Endodermal cell (in vitro differentiated cells): Measurements from ENCODE around the gene WBP1L. TPM values are rescaled to one million over a fixed set of nuclear protein-coding genes. Genes with fewer than 3 reads are reported as not detected.

Source experiments
- DNase-seq: peaks from one replicate; pipeline ENCODE4 v3.0.0-alpha.2; 2017
- H3K27ac ChIP-seq: 2 replicates; pipeline ENCODE4 v1.5.1; 2013; ENCODE audit warnings: mild to moderate bottlenecking, low read depth, low read length, moderate library complexity
- H3K27me3 ChIP-seq: 2 replicates; pipeline ENCODE4 v1.6.1; 2013; ENCODE audit warnings: mild to moderate bottlenecking, low read length, moderate library complexity; ENCODE audit not compliant: insufficient read depth, control insufficient read depth, poor library complexity, severe bottlenecking
- H3K36me3 ChIP-seq: 2 replicates; pipeline ENCODE4 v1.7.0; 2013; ENCODE audit warnings: mild to moderate bottlenecking, low read length, moderate library complexity; ENCODE audit not compliant: control insufficient read depth, insufficient read depth
- H3K4me1 ChIP-seq: one replicate; pipeline ENCODE4 v1.7.0; 2013; ENCODE audit warnings: low read length; ENCODE audit not compliant: control insufficient read depth, insufficient read depth
- H3K4me3 ChIP-seq: 2 replicates; pipeline ENCODE4 v1.5.1; 2013; ENCODE audit warnings: mild to moderate bottlenecking, low read length, moderate library complexity
- H3K9ac ChIP-seq: 2 replicates; pipeline ENCODE4 v1.6.1; 2013; ENCODE audit warnings: mild to moderate bottlenecking, low read length, moderate library complexity; ENCODE audit not compliant: poor library complexity, severe bottlenecking; ENCODE audit errors: extremely low read depth
- H3K9me3 ChIP-seq: 2 replicates; pipeline ENCODE4 v1.6.1; 2013; ENCODE audit warnings: mild to moderate bottlenecking, low read length, moderate library complexity; ENCODE audit not compliant: control insufficient read depth
- H3K27ac Mint-ChIP-seq: 2 replicates; pipeline ENCODE4 v1.8.0; 2020; ENCODE audit warnings: mixed read lengths
- H3K27me3 Mint-ChIP-seq: 2 replicates; pipeline ENCODE4 v1.8.0; 2021; ENCODE audit warnings: mild to moderate bottlenecking, mixed read lengths; ENCODE audit not compliant: insufficient read depth
- H3K36me3 Mint-ChIP-seq: 2 replicates; pipeline ENCODE4 v1.8.0; 2020; ENCODE audit warnings: low read depth, mixed read lengths
- H3K4me1 Mint-ChIP-seq: 2 replicates; pipeline ENCODE4 v1.8.0; 2020; ENCODE audit warnings: mixed read lengths
- H3K4me3 Mint-ChIP-seq: 2 replicates; pipeline ENCODE4 v1.8.0; 2020; ENCODE audit warnings: mild to moderate bottlenecking, moderate library complexity, mixed read lengths
- H3K9me3 Mint-ChIP-seq: 2 replicates; pipeline ENCODE4 v1.8.0; 2020; ENCODE audit warnings: mild to moderate bottlenecking, mixed read lengths
- CTCF ChIP-seq: fragments of 200-600 bp; sonication (generic); conservative IDR thresholded peaks from 2 replicates; pipeline ENCODE4 v1.5.0; 2021; ENCODE audit warnings: antibody characterized with exemption, mild to moderate bottlenecking
- WGBS, 2 experiments: methylation state at CpG; one replicate each; pipeline versions ENCODE4 v1.1.5 to v1.1.7; 2013; ENCODE audit warnings: missing lambda C conversion rate in 2 of 2, mixed read lengths in 1 of 2; ENCODE audit not compliant: insufficient coverage in 1 of 2, insufficient read length in 1 of 2; 5-methylcytosine and 5-hydroxymethylcytosine counted together
- total RNA-seq, 2 donors: library from RNA; stranded (reverse); fragmentation: NEBNext Ultra II Directional in 1 of 2; extraction: Animal tissue kit (Norgen Biotek cat#: 25700) in 1 of 2; gene quantifications; 2 replicates in 1 of 2; 3 replicates in 1 of 2; pipeline ENCODE4 v1.2.1, GENCODE V29; 2021

The WBP1L gene
- total RNA-seq, 2 donors from 2014 or later: 23.5 to 25.8 TPM

- H3K4me3 ChIP-seq: no peak overlapping the region
- 96 to 100% methylated on average over 2 to 3 of the region's 4 CpGs for WGBS, 2 experiments
- H3K9ac ChIP-seq: no peak overlapping the region
- no peak for DNase-seq
- H3K36me3 ChIP-seq: no peaks in the 10 kb centered on the region
- H3K9me3 ChIP-seq: no peaks in the 10 kb centered on the region
- no peak overlapping the region for H3K4me3 Mint-ChIP-seq
- peaks cover 12% of the 10 kb centered on the region for H3K4me1 Mint-ChIP-seq
- peaks cover 26% of the 10 kb centered on the region for H3K36me3 Mint-ChIP-seq
- no peak overlapping the region for H3K27ac Mint-ChIP-seq
- no peaks in the 10 kb centered on the region for H3K27me3 ChIP-seq
- no peaks in the 10 kb centered on the region for H3K27me3 Mint-ChIP-seq
- no peaks in the 10 kb centered on the region for H3K9me3 Mint-ChIP-seq
- no peak for TF ChIP-seq CTCF
- H3K4me1 ChIP-seq: peaks cover 11% of the 10 kb centered on the region
- H3K27ac ChIP-seq: no peak overlapping the region
Measured at GRCh38 chr10:102761981-102762380, 18.2 kb downstream of the WBP1L start.

GRCh38 chr10:102762401-102763015 lies 18.8 kb downstream of the WBP1L start:
- Histone ChIP-seq H3K36me3 (no peaks in the 10 kb centered on the region), H3K9me3 (no peaks in the 10 kb centered on the region), H3K27ac (no peak overlapping the region), H3K27me3 (no peaks in the 10 kb centered on the region), H3K4me1 (peaks cover 11% of the 10 kb centered on the region), H3K4me3 (no peak overlapping the region), H3K9ac (peak overlapping the region; percentile 22)
- Mint-ChIP-seq H3K9me3 (no peaks in the 10 kb centered on the region), H3K4me1 (peaks cover 12% of the 10 kb centered on the region), H3K36me3 (peaks cover 26% of the 10 kb centered on the region), H3K27me3 (no peaks in the 10 kb centered on the region), H3K27ac (peak overlapping the region; percentile 38), H3K4me3 (no peak overlapping the region)
- WGBS, 2 experiments: 85 to 98% methylated on average over 6 to 7 of the region's 7 CpGs
- TF ChIP-seq CTCF: no peak
- no peak for DNase-seq

GRCh38 chr10:102763037-102763607 lies 19.4 kb downstream of the WBP1L start:
- Histone ChIP-seq H3K9me3 (no peaks in the 10 kb centered on the region), H3K4me1 (peaks cover 11% of the 10 kb centered on the region), H3K27ac (no peak overlapping the region), H3K4me3 (no peak overlapping the region), H3K27me3 (no peaks in the 10 kb centered on the region), H3K9ac (peak overlapping the region; percentile 22), H3K36me3 (no peaks in the 10 kb centered on the region)
- 80 to 89% methylated on average over 7 of the region's 7 CpGs for WGBS, 2 experiments
- H3K9me3 Mint-ChIP-seq: no peaks in the 10 kb centered on the region
- peaks cover 12% of the 10 kb centered on the region for H3K4me1 Mint-ChIP-seq
- H3K36me3 Mint-ChIP-seq: peaks cover 26% of the 10 kb centered on the region
- peak overlapping the region; percentile 38 for H3K27ac Mint-ChIP-seq
- H3K4me3 Mint-ChIP-seq: no peak overlapping the region
- no peak for TF ChIP-seq CTCF
- H3K27me3 Mint-ChIP-seq: no peaks in the 10 kb centered on the region
- no peak for DNase-seq
